GM19438 (cell line): Measurements from ENCODE around the gene AP5M1.
"Not testable (repeated sequence)": the region's sequence is repeated elsewhere in the genome, so short reads cannot be mapped to it uniquely, and the experiment has no call there.

Source experiments
- ATAC-seq: cut with Tn5 transposase; IDR thresholded peaks from one replicate; pipeline ENCODE4 v1.9.1; 2021; ENCODE audit warnings: low read depth; ENCODE audit not compliant: unreplicated experiment

Gene AP5M1

GRCh38 chr14:57290751-57291150 is 22.0 kb downstream of the AP5M1 start:
- no peak for ATAC-seq

GRCh38 chr14:57291692-57292647 is 23.2 kb downstream of the AP5M1 start:
- ATAC-seq, result no peak

DNA sequence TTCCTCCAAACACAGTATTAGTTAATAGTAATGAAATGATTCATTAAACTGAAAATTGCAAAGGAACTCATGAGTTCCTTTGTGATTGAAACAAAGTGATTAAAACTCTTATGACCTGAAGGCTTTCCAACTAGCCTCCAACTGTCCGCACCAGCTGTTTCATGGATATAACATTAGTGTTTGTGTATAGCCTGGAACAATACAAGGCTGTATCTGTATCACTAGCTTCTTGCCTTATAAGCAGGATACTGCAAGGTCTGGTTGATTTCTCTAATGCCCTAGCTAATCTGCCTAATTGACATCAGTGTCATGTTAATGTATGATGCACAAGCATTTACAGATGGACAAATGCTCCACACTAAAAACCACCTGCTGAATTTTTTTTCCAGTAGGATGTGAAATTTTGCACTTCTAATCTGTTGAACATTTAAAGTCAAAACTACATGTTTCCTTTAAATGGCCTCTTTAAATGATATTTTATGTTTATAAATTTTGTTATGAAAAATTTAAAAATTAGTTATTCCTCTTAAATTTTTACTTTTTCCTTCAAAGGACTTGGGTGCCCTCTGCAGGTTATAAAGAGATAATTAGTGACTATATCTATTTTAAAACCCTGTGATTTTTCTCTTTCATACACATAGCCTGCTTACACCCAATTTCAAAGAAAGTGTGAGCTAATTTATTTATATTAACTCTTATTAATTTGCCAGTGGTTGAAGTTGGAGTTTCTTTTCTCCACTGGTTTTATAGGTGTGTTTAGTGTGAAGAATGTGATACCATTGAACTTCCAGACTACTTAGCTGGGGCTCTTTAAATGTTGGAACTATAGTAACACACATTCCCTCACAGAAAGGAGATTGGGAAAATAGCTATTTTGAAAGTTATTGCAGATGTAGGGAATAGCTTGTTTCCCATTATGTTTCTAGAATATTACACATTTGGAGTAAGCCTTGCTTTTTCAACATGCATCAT is 25.4 kb downstream of the AP5M1 start:
- no peak for ATAC-seq

- no peak for ATAC-seq
Observed at GRCh38 chr14:57295239-57295638, 26.5 kb downstream of the AP5M1 start.

- no peak for ATAC-seq
Observed at GRCh38 chr14:57297852-57298251, 29.1 kb downstream of the AP5M1 start.

DNA sequence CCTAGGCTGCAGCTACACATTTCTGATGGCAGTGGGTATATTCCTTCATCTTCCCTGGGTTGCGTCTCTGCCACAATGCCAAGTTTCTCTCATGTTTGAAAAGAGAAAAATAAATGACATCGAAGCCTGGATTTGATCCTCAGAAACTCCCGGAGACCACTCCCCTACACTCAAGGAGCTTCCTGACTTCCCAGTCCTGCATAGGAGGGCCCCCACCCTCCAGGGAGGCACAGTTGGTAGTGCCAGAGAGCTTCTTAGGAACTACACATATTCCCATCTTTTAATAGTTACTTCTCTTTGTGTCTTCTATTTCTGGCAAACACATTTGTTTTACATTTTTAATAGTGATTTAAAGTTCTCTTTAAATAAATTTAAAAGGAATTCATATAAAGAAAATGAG is 30.7 kb downstream of the AP5M1 start:
- no peak for ATAC-seq

DNA sequence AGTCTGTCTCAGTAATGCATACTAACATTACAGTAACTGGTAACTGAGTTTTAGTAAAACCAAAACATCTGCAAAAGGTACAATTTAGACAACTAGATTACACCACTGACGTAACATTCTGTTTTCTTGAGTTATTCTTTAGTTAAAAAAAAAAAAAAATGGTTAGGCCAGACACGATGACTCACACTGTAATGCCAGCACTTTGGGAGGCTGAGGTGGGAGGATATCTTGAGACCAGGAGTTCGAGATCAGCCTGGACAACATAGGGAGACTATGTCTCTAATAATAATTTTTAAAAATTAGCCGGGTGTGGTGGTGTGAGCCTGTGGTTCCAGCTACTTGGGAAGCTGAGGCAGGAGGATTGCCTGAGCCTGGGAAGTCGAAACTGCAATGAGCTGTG is 34.1 kb downstream of the AP5M1 start:
- no peak for ATAC-seq

DNA sequence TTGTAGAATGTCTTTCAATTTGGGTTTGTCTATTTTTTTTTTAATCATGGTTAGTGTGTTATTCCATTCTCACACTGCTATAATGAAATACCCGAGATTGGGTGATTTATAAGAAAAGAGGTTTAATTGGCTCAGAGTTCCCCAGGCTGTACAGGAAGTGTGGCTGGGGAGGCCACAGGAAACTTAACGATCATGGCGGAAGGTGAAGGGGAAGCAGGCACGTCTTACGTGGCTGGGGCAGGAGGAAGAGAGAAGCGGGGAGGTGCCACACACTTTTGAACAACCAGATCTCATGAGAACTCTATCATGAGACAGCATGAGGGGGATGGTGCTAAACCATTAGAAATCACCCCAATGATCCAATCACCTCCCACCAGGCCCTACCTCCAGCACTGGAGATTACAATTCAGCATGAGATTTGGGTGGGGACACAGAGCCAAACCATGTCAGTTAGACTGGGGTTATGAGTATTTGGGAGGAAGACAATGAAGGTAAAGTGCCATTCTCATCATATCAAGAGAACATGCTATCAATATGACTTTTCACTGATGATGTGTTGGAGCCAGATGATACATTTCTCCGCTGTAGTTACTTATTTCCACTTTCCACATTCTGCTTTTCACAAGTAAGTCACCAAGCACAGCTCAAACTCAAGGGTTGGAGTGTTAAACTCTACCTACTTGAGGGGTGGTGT is 45.8 kb downstream of the AP5M1 start:
- no peak for ATAC-seq

GRCh38 chr14:57317248-57317833 is 48.6 kb downstream of the AP5M1 start:
- ATAC-seq, result no peak

DNA sequence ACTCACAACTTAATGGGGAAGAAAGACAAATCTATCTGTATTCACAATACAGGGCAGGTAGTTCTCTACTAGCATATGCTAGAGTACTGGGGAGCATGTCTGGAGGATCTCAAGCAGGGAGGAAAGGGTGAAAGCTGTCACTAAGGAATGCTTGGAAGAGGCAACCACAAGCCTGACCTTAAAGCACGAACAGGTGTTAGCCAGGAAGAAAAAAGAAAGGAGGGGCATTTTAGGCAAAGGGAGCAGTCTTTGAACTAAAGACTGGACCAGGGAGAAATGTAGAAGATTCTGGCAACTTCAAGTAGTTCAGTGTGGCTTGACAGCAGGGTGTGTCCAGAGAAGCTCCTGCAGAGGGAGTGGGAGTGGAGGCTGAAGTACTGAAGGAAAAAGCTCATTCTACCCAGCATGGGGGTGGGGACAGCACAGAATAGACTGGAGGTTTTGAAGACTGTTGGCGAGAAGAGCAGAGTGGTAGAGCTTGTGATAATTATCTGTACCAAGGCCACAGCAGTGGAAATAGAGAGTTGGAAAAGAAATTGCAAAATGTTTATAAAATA is 50.9 kb downstream of the AP5M1 start:
- no peak for ATAC-seq

DNA sequence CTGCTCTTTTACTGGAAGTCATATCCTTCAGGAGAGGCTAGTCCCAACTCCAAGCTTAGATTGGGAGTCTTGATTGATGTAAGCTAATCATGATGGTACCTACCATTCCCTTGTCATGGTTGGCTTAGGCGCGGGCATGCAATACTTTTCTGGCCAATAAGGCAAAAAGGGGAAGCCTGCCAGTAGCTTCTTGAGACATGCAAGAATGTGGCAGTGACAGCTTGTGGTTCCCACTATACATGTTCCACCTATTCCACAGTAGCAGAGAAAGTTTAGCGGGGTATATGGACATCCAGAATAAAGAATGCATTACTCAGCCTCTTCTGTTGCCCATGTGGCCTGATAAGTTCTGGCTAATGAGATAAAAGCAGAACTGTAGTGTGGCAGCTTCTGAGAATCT is 55.0 kb downstream of the AP5M1 start:
- ATAC-seq, result no peak

GRCh38 chr14:57326253-57326652 is 57.5 kb downstream of the AP5M1 start:
- peak; percentile 66 for ATAC-seq

DNA sequence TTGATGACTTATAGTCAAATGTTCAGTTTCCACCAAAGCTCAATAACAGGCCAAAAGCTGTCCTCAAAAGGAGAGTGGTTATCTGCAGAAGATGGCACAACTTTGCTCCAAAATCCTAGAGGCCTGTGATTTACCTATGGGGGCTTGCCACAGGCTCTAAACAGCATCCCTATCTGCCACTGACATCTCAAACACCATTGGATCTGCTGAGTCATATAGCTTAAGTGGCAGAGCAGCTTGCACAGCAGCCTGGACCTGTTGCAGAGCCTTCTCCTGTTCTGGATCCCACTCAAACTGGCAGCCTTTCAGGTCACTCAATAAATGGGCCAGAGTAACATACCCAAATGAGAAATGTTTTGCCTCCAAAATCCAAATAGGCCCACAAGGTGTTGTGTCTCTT is 61.1 kb downstream of the AP5M1 start:
- no peak for ATAC-seq

GRCh38 chr14:57332475-57332874 is 63.7 kb downstream of the AP5M1 start:
- ATAC-seq, result not testable (repeated sequence)

GRCh38 chr14:57333726-57334125 is 65.0 kb downstream of the AP5M1 start:
- not testable (repeated sequence) for ATAC-seq

- not testable (repeated sequence) for ATAC-seq
Observed at GRCh38 chr14:57343545-57344297, 75.0 kb downstream of the AP5M1 start.

- ATAC-seq, result no peak
Observed at GRCh38 chr14:57345106-57345505, 76.3 kb downstream of the AP5M1 start.

GRCh38 chr14:57346741-57347140 is 78.0 kb downstream of the AP5M1 start:
- no peak for ATAC-seq
